Measurements from ENCODE around the gene EARS2. TPM values are rescaled to one million over a fixed set of nuclear protein-coding genes. Genes with fewer than 3 reads are reported as not detected.

The EARS2 gene
- total RNA-seq, 4 donors from 2014 or later, result 13.8 to 37.4 (median 28.0) TPM

DNA sequence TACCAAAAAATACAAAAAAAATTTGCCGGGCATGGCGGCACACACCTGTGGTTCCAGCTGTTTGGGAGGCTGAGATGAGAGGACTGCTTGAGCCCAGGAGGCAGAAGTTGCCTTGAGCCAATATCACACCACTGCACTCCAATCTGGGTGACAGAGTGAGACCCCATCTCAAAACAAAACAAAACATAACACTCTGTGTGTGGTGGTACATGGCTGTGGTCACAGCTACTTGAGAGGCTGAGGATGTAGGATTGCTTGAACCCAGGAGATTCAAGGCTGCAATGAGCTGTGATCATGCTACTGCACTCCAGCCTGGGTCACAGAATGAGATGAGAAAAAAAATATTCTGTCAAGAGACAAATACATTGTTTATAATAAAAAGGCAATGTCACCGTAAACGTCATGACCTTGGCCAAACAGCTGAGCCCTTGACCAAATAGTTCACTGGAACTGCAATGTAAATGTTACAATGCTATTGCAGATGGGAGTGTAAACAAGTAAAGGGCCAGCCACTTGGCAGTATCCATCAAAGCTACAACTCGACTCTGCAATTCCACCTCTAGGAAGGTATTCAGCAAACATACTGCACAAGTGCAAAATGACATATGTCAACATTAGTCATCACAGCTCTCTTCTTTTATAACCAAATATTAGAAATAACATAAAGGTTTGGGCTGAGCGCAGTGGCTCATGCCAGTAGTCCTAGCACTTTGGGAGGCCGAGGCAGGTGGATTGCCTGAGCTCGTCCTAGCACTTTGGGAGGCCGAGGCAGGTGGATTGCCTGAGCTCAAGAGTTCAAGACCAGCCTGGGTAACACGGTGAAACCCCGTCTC is 16.9 kb downstream of the EARS2 start:
- Histone ChIP-seq H3K4me1 (no peaks in the 10 kb centered on the region), H3K4me3 (no peak overlapping the region), H3K36me3 (peaks cover 0 to 47% (median 0%) of the 10 kb centered on the region in 3 donors), H3K27me3 (no peaks in the 10 kb centered on the region), H3K9me3 (no peaks in the 10 kb centered on the region), H3K27ac (no peak overlapping the region)
- TF ChIP-seq POLR2A (IDR thresholded peaks at IDR 0.05), result no peak
- TF ChIP-seq, protein P1, sequence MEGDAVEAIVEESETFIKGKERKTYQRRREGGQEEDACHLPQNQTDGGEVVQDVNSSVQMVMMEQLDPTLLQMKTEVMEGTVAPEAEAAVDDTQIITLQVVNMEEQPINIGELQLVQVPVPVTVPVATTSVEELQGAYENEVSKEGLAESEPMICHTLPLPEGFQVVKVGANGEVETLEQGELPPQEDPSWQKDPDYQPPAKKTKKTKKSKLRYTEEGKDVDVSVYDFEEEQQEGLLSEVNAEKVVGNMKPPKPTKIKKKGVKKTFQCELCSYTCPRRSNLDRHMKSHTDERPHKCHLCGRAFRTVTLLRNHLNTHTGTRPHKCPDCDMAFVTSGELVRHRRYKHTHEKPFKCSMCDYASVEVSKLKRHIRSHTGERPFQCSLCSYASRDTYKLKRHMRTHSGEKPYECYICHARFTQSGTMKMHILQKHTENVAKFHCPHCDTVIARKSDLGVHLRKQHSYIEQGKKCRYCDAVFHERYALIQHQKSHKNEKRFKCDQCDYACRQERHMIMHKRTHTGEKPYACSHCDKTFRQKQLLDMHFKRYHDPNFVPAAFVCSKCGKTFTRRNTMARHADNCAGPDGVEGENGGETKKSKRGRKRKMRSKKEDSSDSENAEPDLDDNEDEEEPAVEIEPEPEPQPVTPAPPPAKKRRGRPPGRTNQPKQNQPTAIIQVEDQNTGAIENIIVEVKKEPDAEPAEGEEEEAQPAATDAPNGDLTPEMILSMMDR (IDR thresholded peaks at IDR 0.05), result no peak
- DNase-seq, result no peak

DNA sequence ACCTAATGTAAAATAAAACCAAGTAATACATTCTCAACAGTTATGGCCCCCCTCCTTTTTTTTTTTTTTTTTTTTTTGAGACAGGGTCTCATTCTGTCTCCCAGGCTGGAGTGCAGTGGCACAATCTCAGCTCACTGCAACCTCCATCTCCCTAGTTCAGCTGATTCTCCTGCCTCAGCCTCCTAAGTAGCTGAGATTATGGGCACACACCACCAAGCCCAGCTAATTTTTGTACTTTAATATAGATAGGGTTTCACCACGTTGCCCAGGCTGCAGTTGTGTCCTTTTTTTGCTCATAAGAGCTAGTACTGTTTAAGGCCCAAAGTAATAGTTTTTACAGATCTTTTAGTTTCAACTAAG is 18.3 kb downstream of the EARS2 start:
- Histone ChIP-seq H3K27ac (no peak overlapping the region), H3K27me3 (no peaks in the 10 kb centered on the region), H3K4me3 (no peak overlapping the region), H3K9me3 (no peaks in the 10 kb centered on the region), H3K4me1 (no peaks in the 10 kb centered on the region), H3K36me3 (peaks cover 0 to 47% (median 0%) of the 10 kb centered on the region in 3 donors)
- DNase-seq, result no peak
- no peak for TF ChIP-seq POLR2A (IDR thresholded peaks at IDR 0.05)
- TF ChIP-seq, protein P1 (IDR thresholded peaks at IDR 0.05), result no peak

DNA sequence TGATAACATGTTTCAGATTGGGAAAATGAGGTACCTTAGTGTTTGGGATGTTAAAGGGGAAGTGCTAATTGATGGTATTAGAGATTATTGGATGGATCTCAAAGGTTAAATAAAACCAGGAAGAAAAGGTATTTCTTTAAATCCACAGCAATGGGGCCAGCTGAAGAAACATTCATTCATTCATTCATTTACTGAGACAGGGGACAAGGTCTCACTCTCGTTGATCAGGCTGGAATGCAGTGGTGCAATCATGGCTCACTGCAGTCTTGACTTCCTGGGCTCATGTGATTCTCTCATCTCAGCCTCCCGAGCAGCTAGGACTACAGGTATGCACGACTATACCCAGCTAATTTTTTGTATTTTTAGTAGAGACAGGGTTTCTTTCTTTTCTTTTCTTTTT is 19.8 kb downstream of the EARS2 start:
- H3K27me3 ChIP-seq, result no peaks in the 10 kb centered on the region
- H3K9me3 ChIP-seq, result no peaks in the 10 kb centered on the region
- no peak for TF ChIP-seq POLR2A (IDR thresholded peaks at IDR 0.05)
- TF ChIP-seq, protein P1 (IDR thresholded peaks at IDR 0.05), result no peak
- DNase-seq, result no peak
- H3K36me3 ChIP-seq, result peaks cover 0 to 49% (median 0%) of the 10 kb centered on the region in 3 donors
- H3K27ac ChIP-seq, result no peak overlapping the region
- no peak overlapping the region for H3K4me3 ChIP-seq
- H3K4me1 ChIP-seq, result no peaks in the 10 kb centered on the region

DNA sequence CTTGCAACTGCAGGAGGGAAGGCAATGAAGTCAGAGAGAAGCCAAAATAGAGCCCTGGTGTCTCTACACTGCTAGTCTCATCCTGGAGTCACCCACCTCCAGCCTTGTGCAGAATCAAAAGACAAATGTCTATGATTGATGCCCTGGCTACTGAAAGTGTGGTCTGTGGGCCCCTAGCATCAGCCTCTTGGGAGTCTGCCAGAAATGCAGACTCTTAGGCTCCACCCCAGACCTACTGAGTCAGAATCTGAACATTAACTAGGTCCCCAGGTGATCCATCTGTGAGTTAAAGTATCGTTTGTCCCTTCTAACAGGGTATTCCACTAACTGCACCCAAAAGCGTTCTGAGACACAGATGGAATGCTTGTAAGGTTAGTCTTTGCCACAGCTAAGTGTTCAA is 21.2 kb downstream of the EARS2 start:
- peaks cover 0 to 53% (median 0%) of the 10 kb centered on the region in 3 donors for H3K36me3 ChIP-seq
- no peak for DNase-seq

DNA sequence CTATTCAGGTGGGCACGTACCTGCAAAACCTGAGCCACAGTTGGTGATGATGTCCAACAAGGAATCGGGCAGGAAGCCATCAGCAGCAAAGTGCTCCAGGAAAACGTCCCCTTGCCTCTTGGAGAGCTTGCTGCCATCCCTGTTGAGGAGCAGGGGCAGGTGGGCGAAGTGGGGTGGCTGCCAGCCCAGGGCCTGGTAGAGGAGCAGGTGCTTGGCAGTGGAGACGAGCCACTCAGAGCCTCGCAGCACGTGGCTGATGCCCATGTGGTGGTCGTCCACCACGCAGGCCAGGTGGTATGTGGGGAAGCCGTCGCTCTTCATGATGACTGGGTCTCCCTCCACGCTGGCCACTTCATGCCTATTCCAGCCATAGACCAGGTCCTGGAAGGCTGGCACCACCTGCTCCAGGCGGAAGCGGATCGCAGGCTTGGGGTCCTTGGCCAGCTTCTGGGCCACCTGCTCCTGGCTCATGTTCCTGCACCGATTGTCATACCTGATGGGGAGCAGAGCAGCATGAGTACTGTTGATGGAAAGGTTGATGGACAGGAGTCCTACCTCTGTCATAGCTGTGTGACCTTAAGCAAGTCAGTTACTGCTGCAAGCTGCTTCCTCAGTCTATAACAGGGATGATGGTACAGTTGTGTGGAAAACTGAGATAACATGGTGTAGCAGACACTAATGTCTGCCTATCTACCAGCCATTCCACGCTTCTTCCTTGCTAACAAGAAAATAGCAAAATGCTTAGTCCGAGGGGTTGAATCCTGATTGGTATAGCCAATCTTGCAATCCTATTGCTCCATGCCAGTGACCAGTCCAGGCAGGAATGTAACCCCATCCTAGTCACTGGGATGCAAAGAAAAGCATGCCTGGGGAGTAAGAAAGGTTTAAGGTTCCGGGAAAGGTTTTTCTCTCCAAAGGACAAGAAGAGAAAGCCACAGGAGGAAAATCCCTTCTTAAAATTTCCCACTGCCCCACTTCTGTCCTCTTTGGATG is 22.0 kb downstream of the EARS2 start:
- Histone ChIP-seq H3K27me3 (no peaks in the 10 kb centered on the region), H3K36me3 (peaks cover 0 to 55% (median 0%) of the 10 kb centered on the region in 3 donors), H3K9me3 (no peaks in the 10 kb centered on the region), H3K27ac (no peak overlapping the region), H3K4me3 (no peak overlapping the region), H3K4me1 (no peaks in the 10 kb centered on the region)
- no peak for DNase-seq
- TF ChIP-seq, protein P1 (IDR thresholded peaks at IDR 0.05), result no peak
- no peak for TF ChIP-seq POLR2A (IDR thresholded peaks at IDR 0.05)

More for the DNA sequence above, 21.2 kb downstream of the EARS2 start:
- TF ChIP-seq, protein P1 (IDR thresholded peaks at IDR 0.05), result no peak
- TF ChIP-seq POLR2A (IDR thresholded peaks at IDR 0.05), result no peak
- no peak overlapping the region for H3K4me3 ChIP-seq
- no peak overlapping the region for H3K27ac ChIP-seq
- no peaks in the 10 kb centered on the region for H3K9me3 ChIP-seq
- H3K27me3 ChIP-seq, result no peaks in the 10 kb centered on the region
- H3K4me1 ChIP-seq, result no peaks in the 10 kb centered on the region
